Iris pigment epithelial cell (primary cell): ENCODE data around the gene COA1.

Source experiments
- DNase-seq: peaks from one replicate; pipeline ENCODE4 v3.0.0-alpha.2; 2011; ENCODE audit warnings: low read depth

COA1 gene

DNA sequence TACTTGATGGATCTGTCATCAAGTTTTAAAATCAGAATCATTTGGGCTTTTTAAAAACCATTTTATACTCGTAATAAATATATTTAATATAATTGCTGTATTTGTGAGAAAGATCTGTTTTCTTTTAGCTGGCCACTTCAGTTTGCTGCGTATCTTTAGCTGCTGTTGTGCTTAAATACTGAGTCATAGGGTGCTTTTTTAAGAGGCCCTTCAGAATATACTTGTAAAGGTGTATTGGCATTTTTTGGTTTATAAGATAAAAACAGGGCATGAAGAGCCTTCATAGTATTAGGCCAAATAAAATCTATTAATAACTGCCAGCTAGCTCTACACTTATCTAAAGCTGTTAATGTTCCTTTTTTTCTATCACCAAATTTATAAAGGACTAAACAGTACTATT is 102.6 kb downstream of the COA1 start:
- no peak for DNase-seq

DNA sequence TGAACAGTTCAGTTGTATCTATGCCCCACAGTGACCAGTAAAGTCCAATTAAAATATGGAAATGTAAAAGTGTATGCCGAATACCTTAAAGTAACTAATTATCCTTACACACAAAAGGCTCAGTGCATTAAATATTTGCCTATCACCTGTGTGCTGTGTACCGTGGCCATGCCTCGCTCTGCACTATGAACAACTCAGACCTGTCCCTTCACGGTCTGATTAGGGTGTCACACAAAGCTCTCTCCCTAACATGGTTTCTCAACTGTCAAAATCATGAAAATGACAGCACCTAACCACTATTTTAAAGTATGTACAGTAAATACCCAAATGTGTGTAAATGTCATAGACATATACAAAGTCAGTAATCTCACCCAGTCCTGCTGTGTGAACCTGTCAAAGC is 103.3 kb downstream of the COA1 start:
- no peak for DNase-seq

DNA sequence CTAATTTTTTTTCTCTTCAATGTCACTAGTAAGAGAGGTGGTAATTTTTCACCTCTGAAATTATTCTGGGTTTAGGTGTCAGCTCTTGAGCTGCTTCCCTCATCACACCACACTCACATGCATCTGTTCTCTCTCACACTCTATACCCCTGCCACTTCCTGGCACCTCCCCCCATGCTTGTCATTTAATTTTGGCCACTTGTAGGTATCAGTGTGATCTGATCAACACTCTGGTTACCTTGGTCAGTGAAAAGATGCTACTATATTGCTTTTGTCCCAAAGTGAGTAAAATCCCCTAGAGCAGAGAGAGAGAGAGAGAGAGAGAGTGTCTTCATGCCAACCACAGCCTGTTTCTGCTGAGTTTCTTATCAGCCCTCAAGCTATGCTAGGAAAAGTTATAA is 103.9 kb downstream of the COA1 start:
- DNase-seq: no peak

DNA sequence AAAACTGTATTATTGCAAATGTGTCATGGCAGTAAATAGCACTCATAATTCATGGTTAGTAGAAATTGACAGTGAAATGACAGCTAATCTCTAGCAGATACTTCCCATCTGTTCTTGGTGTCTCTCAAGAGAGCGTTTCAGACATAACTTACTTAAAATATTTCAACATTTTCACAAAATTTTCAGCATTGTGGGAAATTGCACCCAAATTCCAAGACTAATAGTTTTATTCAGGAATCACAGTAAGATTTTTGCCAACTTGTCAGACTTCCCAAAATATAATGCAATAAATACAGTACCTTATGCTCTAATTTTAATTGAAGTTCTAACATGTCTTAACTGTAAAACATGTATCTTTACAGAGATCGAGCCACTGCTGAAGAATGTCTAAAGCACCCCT is 105.2 kb downstream of the COA1 start:
- no peak for DNase-seq

DNA sequence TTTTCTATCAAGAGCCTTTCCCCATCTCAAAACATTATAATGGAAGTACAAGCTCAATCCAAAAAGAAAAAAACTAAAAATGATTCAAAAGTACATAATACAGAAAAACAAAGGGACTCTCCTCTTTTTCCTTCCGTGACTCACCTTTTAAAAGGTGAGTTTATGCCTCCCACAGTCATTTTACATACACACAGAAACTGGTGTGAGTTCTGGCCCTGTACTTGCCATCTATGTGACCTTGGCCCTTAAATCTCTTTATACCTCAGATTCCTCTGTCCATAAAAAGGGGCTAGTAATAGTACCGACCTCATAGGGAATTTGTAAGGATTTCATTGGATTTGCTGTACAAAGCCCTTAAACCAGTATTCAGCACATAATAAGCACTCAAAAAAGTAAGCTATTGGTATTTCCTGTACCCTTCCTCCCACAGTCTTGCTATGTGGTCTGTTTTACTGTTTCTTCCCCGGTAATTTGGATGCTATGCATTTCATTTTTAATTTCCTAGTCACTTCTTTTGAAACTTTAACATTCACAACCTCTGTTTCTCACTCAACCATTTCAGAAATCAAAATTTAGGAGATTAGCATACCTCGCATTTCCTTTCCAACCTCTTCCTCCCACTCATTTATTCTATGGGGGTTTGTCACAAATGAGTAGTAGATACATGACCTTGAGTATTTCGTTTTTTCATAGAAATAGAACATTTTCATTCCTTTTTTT is 107.4 kb downstream of the COA1 start:
- no peak for DNase-seq

- DNase-seq: peak; percentile 45
These were observed 109.9 kb downstream of the COA1 start for GRCh38 chr7:43619213-43620012.

DNA sequence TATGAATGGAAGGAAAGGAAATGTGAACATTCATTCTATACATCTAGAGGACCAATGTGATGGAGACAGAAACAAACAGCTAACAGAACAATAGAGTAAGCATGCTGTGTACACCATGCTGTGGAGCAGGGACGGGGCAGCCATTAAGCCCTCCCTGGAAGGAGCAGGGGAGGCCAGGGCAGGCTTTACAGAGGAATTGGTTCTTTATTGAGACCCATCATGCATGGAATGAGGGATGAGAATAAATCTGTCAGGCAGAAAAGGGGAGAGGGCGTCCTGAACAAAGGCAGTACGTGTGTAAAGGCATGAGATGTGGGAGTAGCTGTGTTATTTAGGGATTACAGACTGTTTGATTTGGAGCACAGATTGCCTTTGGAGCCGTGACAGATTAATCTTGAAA is 111.2 kb downstream of the COA1 start:
- DNase-seq: no peak

DNA sequence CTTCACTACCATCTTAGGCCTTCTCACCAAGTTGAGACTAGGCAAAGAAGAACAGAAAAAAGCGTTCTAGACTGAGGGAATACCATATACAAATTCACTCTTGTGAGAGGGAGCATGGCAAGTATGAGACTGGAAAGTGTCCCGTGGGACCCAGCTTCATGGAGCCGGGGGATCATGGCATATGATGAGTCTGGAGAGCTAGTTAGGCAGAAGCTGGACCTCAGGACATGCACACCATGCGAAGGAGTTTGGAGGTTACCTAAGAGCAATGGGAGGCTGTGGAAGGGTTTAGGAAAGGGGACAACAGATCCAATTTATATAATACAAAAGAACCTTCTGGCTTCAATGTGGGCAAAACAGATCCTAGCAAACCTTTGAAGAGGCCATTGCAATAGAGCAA is 112.3 kb downstream of the COA1 start:
- DNase-seq: no peak

GRCh38 chr7:43615558-43616145 is 113.7 kb downstream of the COA1 start:
- DNase-seq: no peak

- DNase-seq: peak; percentile 46
These were observed 116.4 kb downstream of the COA1 start for GRCh38 chr7:43612599-43613589.

DNA sequence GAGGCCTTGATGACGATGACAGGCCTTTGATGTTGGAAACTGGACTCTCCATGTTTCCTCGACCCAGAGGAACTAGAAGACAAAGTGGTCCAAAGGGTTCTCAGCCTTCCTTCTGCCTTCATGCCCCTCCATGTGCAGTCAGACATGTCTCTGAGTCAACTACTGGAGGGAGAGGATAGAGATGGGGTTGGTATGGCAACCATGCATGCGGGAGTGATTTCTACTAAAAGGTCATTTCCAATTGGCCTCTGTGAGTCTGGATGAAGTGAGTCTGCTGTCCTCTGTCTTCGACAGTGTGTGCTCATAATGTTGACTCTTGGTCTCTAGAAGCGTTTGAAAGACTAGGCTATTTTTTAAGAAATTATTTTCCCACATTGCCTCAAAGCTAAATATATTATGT is 117.2 kb downstream of the COA1 start:
- DNase-seq: no peak

GRCh38 chr7:43609097-43609496 is 120.2 kb downstream of the COA1 start:
- no peak for DNase-seq

GRCh38 chr7:43604251-43604650 is 125.1 kb downstream of the COA1 start:
- no peak for DNase-seq

- no peak for DNase-seq
These were observed 127.1 kb downstream of the COA1 start for GRCh38 chr7:43602256-43602655.

- no peak for DNase-seq
These were observed 129.3 kb downstream of the COA1 start for GRCh38 chr7:43600056-43600455.

DNA sequence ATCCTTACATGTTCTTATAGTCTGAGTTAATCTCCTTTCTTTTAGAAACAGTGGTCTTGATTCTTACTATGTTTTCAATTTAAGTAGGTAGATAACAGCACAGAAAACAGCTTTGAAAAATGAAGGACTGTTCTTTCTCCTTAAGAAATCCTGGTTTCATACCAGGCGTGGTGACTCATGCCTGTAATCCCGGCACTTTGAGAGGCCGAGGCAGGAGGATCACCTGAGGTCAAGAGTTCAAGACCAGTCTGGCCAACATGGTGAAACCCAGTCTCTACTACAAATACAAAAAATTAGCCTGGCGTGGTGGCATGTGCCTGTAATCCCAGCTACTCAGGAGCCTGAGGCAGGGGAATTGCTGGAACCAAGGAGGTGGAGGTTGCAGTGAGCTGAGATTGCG is 132.9 kb downstream of the COA1 start:
- DNase-seq: peak; percentile 59

GRCh38 chr7:43594020-43594419 is 135.3 kb downstream of the COA1 start:
- DNase-seq: no peak

DNA sequence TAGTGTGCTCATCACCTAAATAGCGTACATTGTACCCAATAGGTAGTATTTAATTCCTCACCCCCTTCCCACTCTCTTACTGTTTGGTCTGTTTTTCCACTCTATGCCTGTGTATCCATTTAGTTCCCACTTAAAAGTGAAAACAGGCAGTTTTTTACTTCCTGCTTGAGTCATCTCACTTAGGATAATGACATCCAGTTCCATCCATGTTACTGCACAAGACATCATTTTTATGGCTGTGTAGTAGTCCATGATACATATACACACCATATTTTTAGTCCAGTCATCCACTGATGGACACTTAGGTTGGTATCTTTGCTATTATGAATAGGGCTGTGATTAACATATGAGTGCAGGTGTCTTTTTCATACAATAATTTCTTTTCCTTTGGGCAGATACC is 136.3 kb downstream of the COA1 start:
- no peak for DNase-seq

DNA sequence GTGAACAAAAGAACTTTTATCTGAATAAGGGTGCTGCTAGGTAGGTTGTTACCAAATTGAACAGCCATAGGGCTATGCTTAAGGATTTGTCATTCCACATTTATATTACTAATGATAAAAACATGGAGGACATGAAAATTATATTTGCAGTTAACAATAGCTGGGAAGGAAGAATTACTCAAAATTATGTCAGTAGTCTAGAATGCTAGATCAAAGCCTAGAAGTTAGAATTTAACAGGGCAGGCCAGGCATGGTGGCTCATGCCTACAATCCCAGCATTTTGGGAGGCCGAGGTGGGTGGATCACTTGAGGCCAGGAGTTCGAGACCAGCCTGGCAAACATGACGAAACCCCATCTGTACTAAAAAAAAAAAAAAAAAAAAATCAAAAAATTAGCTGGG is 137.0 kb downstream of the COA1 start:
- no peak for DNase-seq

- DNase-seq: peak; percentile 64
These were observed 137.7 kb downstream of the COA1 start for GRCh38 chr7:43591558-43592180.

GRCh38 chr7:43590862-43591557 is 138.3 kb downstream of the COA1 start:
- no peak for DNase-seq
